Suprapubic skin (tissue), 4 donors: ENCODE measurements around the gene LRRC3C. TPM values are rescaled to one million over a fixed set of nuclear protein-coding genes. Genes with fewer than 3 reads are reported as not detected.

ENCODE experiments used
- DNase-seq, 2 donors: peaks; one replicate each; pipeline ENCODE4 v3.0.0-alpha.2; 2019; ENCODE audit warnings: low spot score in 2 of 2
- H3K27ac ChIP-seq: fragments of 200-600 bp; sonication (generic); one replicate; pipeline ENCODE4 v1.5.1; 2019
- H3K27me3 ChIP-seq: fragments of 200-600 bp; sonication (generic); one replicate; pipeline ENCODE4 v1.5.1; 2019
- H3K36me3 ChIP-seq: fragments of 200-600 bp; sonication (generic); one replicate; pipeline ENCODE4 v1.5.1; 2019
- H3K4me1 ChIP-seq: fragments of 200-600 bp; sonication (generic); one replicate; pipeline ENCODE4 v1.5.1; 2019
- H3K4me3 ChIP-seq: fragments of 200-600 bp; sonication (generic); one replicate; pipeline ENCODE4 v1.5.1; 2019; ENCODE audit warnings: mild to moderate bottlenecking
- H3K9me3 ChIP-seq: fragments of 200-600 bp; sonication (generic); one replicate; pipeline ENCODE4 v1.5.1; 2019
- CTCF ChIP-seq, 2 donors: fragments of 200-600 bp in 1 of 2; fragments of 450-650 bp in 1 of 2; sonication (generic) in 1 of 2; IDR thresholded peaks; one replicate each; pipeline ENCODE4 v1.5.1; 2016 to 2019; ENCODE audit warnings: antibody characterized with exemption in 2 of 2, mild to moderate bottlenecking in 1 of 2, moderate library complexity in 1 of 2
- EP300 ChIP-seq: sonication (generic); formaldehyde crosslinking; IDR thresholded peaks from one replicate; pipeline ENCODE4 v1.6.1; 2017; ENCODE audit warnings: antibody characterized with exemption
- POLR2A ChIP-seq, 2 donors: fragments of 450-650 bp; IDR thresholded peaks; one replicate each; pipeline ENCODE4 v1.6.1; 2017; ENCODE audit warnings: antibody characterized with exemption in 2 of 2, mild to moderate bottlenecking in 2 of 2, moderate library complexity in 2 of 2
- POLR2AphosphoS5 ChIP-seq, 3 donors: sonication (generic); formaldehyde crosslinking; IDR thresholded peaks; one replicate each; pipeline ENCODE4 v1.6.1; 2017; ENCODE audit warnings: antibody characterized with exemption in 3 of 3
- WGBS: methylation state at CpG from one replicate; pipeline ENCODE4 v1.1.5; 2018; 5-methylcytosine and 5-hydroxymethylcytosine counted together
- total RNA-seq, 4 donors: library from RNA; depleted of rRNA; stranded (reverse); fragments of >200 nt; gene quantifications; one replicate each; pipeline ENCODE4 v1.1.0, GENCODE V29; 2016

The LRRC3C gene
- total RNA-seq, 4 donors from 2014 or later: 1.1 to 2.3 TPM; not detected in 2

GRCh38 chr17:39938140-39938869 is 10.8 kb downstream of the LRRC3C start:
- peaks cover 11% of the 10 kb centered on the region for H3K4me1 ChIP-seq
- no peak overlapping the region for H3K27ac ChIP-seq
- TF ChIP-seq POLR2A (IDR thresholded peaks at IDR 0.05): no peak
- TF ChIP-seq CTCF (IDR thresholded peaks at IDR 0.05): no peak
- TF ChIP-seq EP300: no peak
- no peak for TF ChIP-seq POLR2AphosphoS5 (IDR thresholded peaks at IDR 0.05)
- 87% methylated on average over 8 of the region's 8 CpGs for WGBS
- H3K36me3 ChIP-seq: no peaks in the 10 kb centered on the region
- DNase-seq: no peak
- no peak overlapping the region for H3K4me3 ChIP-seq
- no peaks in the 10 kb centered on the region for H3K27me3 ChIP-seq
- no peaks in the 10 kb centered on the region for H3K9me3 ChIP-seq

DNA sequence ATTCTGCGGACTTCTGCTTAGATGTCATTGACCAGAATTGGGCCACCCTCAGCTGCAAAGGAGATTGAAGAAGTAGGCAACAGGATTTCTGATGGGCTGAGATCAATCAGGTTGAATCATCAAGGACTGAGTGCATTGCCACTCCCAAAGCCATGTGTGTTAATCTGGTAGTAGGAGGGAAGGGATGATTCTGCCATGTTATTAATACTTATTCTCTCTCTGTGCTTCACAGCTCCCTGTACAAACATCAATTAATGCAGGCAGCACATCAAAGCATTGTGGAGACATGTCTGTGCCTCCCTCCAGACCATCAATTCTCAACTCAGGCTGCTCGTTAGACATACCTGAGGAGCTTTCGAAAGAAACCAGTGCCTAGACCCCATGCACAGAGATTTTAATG is 11.6 kb downstream of the LRRC3C start:
- DNase-seq: no peak
- TF ChIP-seq EP300 (no peak), POLR2AphosphoS5 (IDR thresholded peaks at IDR 0.05) (no peak), POLR2A (IDR thresholded peaks at IDR 0.05) (no peak), CTCF (IDR thresholded peaks at IDR 0.05) (no peak)

GRCh38 chr17:39939588-39940419 is 12.3 kb downstream of the LRRC3C start:
- H3K27me3 ChIP-seq: peaks cover 6% of the 10 kb centered on the region
- no peak for DNase-seq
- H3K9me3 ChIP-seq: no peaks in the 10 kb centered on the region
- TF ChIP-seq POLR2A (IDR thresholded peaks at IDR 0.05): no peak
- no peak for TF ChIP-seq POLR2AphosphoS5 (IDR thresholded peaks at IDR 0.05)
- TF ChIP-seq EP300: no peak
- TF ChIP-seq CTCF (IDR thresholded peaks at IDR 0.05): no peak
- no peak overlapping the region for H3K4me3 ChIP-seq
- H3K4me1 ChIP-seq: peaks cover 16% of the 10 kb centered on the region
- 48% methylated on average over 6 of the region's 6 CpGs for WGBS
- H3K27ac ChIP-seq: no peak overlapping the region
- no peaks in the 10 kb centered on the region for H3K36me3 ChIP-seq

More for the DNA sequence above, 11.6 kb downstream of the LRRC3C start:
- Histone ChIP-seq H3K4me1 (peaks cover 15% of the 10 kb centered on the region), H3K9me3 (no peaks in the 10 kb centered on the region), H3K27ac (no peak overlapping the region), H3K4me3 (no peak overlapping the region), H3K27me3 (peaks cover 3% of the 10 kb centered on the region), H3K36me3 (no peaks in the 10 kb centered on the region)
- WGBS: 82% methylated on average over 3 of the region's 3 CpGs

DNA sequence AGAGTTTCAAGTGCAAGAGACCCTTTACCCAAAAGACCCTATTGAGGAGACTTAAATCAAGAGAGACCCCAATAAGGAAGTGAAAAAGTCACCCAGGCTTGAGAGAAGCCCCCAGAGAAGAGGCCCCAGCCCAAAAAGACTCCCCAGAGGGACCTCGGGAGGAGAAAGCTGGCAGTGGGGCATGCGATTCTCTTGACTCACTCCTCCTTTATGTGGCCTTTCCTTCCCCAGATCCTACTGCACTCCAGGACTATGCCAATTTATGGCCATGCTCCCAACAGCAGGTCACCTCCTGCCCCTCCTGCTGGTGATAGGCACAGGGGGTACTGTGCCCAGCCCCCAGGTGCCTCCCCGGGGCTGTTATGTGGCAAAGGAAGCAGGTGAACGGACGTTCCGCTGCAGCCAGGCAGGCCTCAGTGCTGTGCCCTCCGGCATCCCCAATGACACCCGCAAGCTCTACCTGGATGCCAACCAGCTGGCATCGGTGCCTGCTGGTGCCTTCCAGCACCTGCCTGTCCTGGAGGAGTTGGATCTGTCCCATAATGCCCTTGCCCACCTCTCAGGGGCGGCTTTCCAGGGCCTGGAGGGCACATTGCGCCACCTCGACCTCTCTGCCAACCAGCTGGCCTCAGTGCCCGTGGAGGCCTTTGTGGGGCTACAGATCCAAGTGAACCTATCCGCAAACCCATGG is 16.3 kb downstream of the LRRC3C start:
- Histone ChIP-seq H3K27me3 (peaks cover 6% of the 10 kb centered on the region), H3K27ac (no peak overlapping the region), H3K4me3 (no peak overlapping the region), H3K36me3 (no peaks in the 10 kb centered on the region), H3K9me3 (no peaks in the 10 kb centered on the region), H3K4me1 (peaks cover 21% of the 10 kb centered on the region)
- TF ChIP-seq EP300 (no peak), POLR2A (IDR thresholded peaks at IDR 0.05) (no peak), POLR2AphosphoS5 (IDR thresholded peaks at IDR 0.05) (no peak), CTCF (IDR thresholded peaks at IDR 0.05) (no peak)
- no peak for DNase-seq
- WGBS: 52% methylated on average over 8 of the region's 14 CpGs

GRCh38 chr17:39944393-39944711 is 16.8 kb downstream of the LRRC3C start:
- peaks cover 18% of the 10 kb centered on the region for H3K4me1 ChIP-seq
- no peaks in the 10 kb centered on the region for H3K9me3 ChIP-seq
- DNase-seq: no peak
- 78% methylated on average over 6 of the region's 16 CpGs for WGBS
- H3K4me3 ChIP-seq: no peak overlapping the region
- H3K27me3 ChIP-seq: peaks cover 6% of the 10 kb centered on the region
- no peak overlapping the region for H3K27ac ChIP-seq
- TF ChIP-seq POLR2AphosphoS5 (IDR thresholded peaks at IDR 0.05): no peak
- TF ChIP-seq EP300: no peak
- TF ChIP-seq CTCF (IDR thresholded peaks at IDR 0.05): no peak
- no peak for TF ChIP-seq POLR2A (IDR thresholded peaks at IDR 0.05)
- no peaks in the 10 kb centered on the region for H3K36me3 ChIP-seq
